ENCODE data around the gene SHC3.

Gene SHC3

GRCh38 chr9:89039104-89039465, 139.5 kb downstream of the SHC3 start:
- H3K4me1 ChIP-seq (ENCODE audit: control insufficient read depth in 1 of 2, insufficient read depth in 1 of 2, low read depth in 1 of 2, low read length in 1 of 2) = peaks cover 12 to 14% of the 10 kb centered on the region in 2 experiments
- H3K27ac ChIP-seq = no peak overlapping the region
- no peaks in the 10 kb centered on the region for H3K36me3 ChIP-seq
- no peaks in the 10 kb centered on the region for H3K9me3 ChIP-seq
- no peak overlapping the region for H3K4me3 ChIP-seq (ENCODE audit: low read depth in 1 of 2, low read length in 1 of 2)
- peaks cover 25% of the 10 kb centered on the region for H3K27me3 ChIP-seq
- no peak for TF ChIP-seq CTCF (IDR thresholded peaks at IDR 0.05)

- Histone ChIP-seq H3K36me3 (no peaks in the 10 kb centered on the region), H3K9me3 (no peaks in the 10 kb centered on the region), H3K4me3 (ENCODE audit: low read depth in 1 of 2, low read length in 1 of 2) (no peak overlapping the region), H3K4me1 (ENCODE audit: control insufficient read depth in 1 of 2, insufficient read depth in 1 of 2, low read depth in 1 of 2, low read length in 1 of 2) (peaks cover 12 to 14% of the 10 kb centered on the region in 2 experiments), H3K27me3 (peaks cover 31% of the 10 kb centered on the region), H3K27ac (no peak overlapping the region)
- no peak for TF ChIP-seq CTCF (IDR thresholded peaks at IDR 0.05)
These were observed 140.1 kb downstream of the SHC3 start for GRCh38 chr9:89038382-89039103.

DNA sequence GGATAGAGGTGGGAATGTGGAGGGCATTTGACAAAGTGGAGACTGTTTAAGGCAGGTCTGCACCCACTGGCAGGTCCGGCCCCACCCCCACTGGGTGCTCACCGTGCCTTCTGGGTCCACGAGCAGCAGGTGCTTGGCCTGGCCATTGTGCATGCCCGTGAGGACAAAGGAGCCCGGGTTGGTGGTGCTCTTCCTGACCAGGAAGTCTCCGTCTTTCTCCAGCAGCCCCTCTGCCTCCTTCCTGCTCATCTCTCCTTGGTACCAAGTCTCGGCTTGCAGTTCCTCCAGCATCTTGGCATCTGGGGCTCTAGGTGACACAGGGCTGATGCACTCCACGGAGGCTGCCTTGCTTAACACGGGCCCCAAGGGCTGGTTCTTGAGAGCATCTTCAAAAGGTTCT, 140.7 kb downstream of the SHC3 start:
- TF ChIP-seq CTCF (IDR thresholded peaks at IDR 0.05) = no peak
- Histone ChIP-seq H3K4me3 (ENCODE audit: low read depth in 1 of 2, low read length in 1 of 2) (no peak overlapping the region), H3K36me3 (no peaks in the 10 kb centered on the region), H3K27ac (no peak overlapping the region), H3K9me3 (no peaks in the 10 kb centered on the region), H3K27me3 (peaks cover 34% of the 10 kb centered on the region), H3K4me1 (ENCODE audit: control insufficient read depth in 1 of 2, insufficient read depth in 1 of 2, low read depth in 1 of 2, low read length in 1 of 2) (peaks cover 12 to 14% of the 10 kb centered on the region in 2 experiments)

DNA sequence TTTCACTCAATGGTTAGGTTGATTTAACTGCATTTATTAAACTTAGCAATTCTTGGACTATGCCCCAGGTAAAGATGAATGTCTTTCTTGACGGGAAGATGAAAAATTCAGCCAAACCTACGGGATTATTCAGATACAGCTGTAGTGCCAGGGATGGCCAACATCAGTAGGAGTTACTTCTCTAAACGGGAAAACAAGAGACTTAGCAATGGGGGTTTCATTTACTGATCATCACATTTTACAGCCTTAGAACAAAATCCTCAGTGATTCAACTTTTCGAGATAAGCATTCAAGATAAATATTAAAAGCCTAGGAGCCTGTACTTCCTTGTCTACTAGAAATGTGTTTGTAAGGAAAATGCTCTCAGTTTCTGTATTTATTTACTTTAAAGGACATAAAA, 141.3 kb downstream of the SHC3 start:
- Histone ChIP-seq H3K9me3 (no peaks in the 10 kb centered on the region), H3K36me3 (no peaks in the 10 kb centered on the region), H3K4me1 (ENCODE audit: control insufficient read depth in 1 of 2, insufficient read depth in 1 of 2, low read depth in 1 of 2, low read length in 1 of 2) (peaks cover 12 to 14% of the 10 kb centered on the region in 2 experiments), H3K27ac (no peak overlapping the region), H3K4me3 (ENCODE audit: low read depth in 1 of 2, low read length in 1 of 2) (no peak overlapping the region), H3K27me3 (peaks cover 37% of the 10 kb centered on the region)
- TF ChIP-seq CTCF (IDR thresholded peaks at IDR 0.05) = no peak

- H3K9me3 ChIP-seq = no peaks in the 10 kb centered on the region
- no peak for TF ChIP-seq CTCF (IDR thresholded peaks at IDR 0.05)
- peaks cover 12 to 14% of the 10 kb centered on the region in 2 experiments for H3K4me1 ChIP-seq (ENCODE audit: control insufficient read depth in 1 of 2, insufficient read depth in 1 of 2, low read depth in 1 of 2, low read length in 1 of 2)
- no peak overlapping the region for H3K4me3 ChIP-seq (ENCODE audit: low read depth in 1 of 2, low read length in 1 of 2)
- H3K27me3 ChIP-seq = peaks cover 41% of the 10 kb centered on the region
- no peaks in the 10 kb centered on the region for H3K36me3 ChIP-seq
- no peak overlapping the region for H3K27ac ChIP-seq
These were observed 141.7 kb downstream of the SHC3 start for GRCh38 chr9:89036891-89037290.

Measured in neutrophil (primary cell).